Ovary (tissue), 3 donors: ENCODE measurements around the gene GRHPR.

Experiments
- EP300 ChIP-seq: sonication (generic); formaldehyde crosslinking; IDR thresholded peaks from one replicate; pipeline ENCODE4 v1.6.1; 2017; ENCODE audit warnings: antibody characterized with exemption
- POLR2A ChIP-seq: fragments of 450-650 bp; IDR thresholded peaks from one replicate; pipeline ENCODE4 v1.6.1; 2017; ENCODE audit warnings: antibody characterized with exemption, mild to moderate bottlenecking, moderate library complexity
- TF ChIP-seq, protein P1 (sequence below), 3 donors: fragments of 450-650 bp in 2 of 3; fragments of 200-600 bp in 1 of 3; IDR thresholded peaks; one replicate each; pipeline versions ENCODE4 v1.5.1 to v1.8.0; 2016 to 2022; ENCODE audit warnings: antibody characterized with exemption in 3 of 3, mild to moderate bottlenecking in 1 of 3
- donor health status: DM: no; HTN: no; CAD: no.

DNA sequence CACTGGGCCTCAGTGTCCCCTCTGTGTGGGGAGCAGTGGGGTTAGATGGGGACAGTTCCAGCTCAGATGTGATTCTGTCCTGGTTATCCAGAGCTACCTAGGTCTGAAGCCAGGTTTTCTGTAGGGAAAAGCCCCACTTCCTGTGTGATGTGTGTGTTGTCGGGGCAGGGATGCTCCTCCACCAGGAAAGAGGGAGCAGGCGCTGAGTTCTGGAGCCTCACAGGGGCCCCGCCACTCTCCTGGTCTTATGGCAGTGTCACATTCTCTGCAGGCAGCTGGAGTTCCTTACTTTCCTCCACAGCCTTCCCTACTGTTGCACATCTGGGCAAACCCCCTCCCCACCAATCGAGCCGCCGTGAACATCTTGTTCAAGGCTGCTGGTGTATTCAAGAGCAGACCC is 39.1 kb upstream of the GRHPR start:
- no peak for TF ChIP-seq POLR2A
- TF ChIP-seq, protein P1, sequence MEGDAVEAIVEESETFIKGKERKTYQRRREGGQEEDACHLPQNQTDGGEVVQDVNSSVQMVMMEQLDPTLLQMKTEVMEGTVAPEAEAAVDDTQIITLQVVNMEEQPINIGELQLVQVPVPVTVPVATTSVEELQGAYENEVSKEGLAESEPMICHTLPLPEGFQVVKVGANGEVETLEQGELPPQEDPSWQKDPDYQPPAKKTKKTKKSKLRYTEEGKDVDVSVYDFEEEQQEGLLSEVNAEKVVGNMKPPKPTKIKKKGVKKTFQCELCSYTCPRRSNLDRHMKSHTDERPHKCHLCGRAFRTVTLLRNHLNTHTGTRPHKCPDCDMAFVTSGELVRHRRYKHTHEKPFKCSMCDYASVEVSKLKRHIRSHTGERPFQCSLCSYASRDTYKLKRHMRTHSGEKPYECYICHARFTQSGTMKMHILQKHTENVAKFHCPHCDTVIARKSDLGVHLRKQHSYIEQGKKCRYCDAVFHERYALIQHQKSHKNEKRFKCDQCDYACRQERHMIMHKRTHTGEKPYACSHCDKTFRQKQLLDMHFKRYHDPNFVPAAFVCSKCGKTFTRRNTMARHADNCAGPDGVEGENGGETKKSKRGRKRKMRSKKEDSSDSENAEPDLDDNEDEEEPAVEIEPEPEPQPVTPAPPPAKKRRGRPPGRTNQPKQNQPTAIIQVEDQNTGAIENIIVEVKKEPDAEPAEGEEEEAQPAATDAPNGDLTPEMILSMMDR (IDR thresholded peaks at IDR 0.05), result no peak
- no peak for TF ChIP-seq EP300
